ENCODE data around the gene ARPC5.

ARPC5 gene

GRCh38 chr1:183578856-183579255 lies 56.7 kb downstream of the ARPC5 start:
- TF ChIP-seq CTCF (conservative IDR thresholded peaks at IDR 0.05; ENCODE audit: low read depth, low read length), result no peak
- DNase-seq (ENCODE audit: low read depth), result no peak
- no peak overlapping the region for H3K4me3 ChIP-seq (ENCODE audit: low read length)

- DNase-seq (ENCODE audit: low read depth), result no peak
- TF ChIP-seq CTCF (conservative IDR thresholded peaks at IDR 0.05; ENCODE audit: low read depth, low read length), result no peak
- no peak overlapping the region for H3K4me3 ChIP-seq (ENCODE audit: low read length)
Observed at GRCh38 chr1:183577897-183578465, 57.6 kb downstream of the ARPC5 start.

GRCh38 chr1:183576537-183576936 lies 59.0 kb downstream of the ARPC5 start:
- no peak for TF ChIP-seq CTCF (conservative IDR thresholded peaks at IDR 0.05; ENCODE audit: low read depth, low read length)
- no peak for DNase-seq (ENCODE audit: low read depth)
- no peak overlapping the region for H3K4me3 ChIP-seq (ENCODE audit: low read length)

- no peak overlapping the region for H3K4me3 ChIP-seq (ENCODE audit: low read length)
- no peak for TF ChIP-seq CTCF (conservative IDR thresholded peaks at IDR 0.05; ENCODE audit: low read depth, low read length)
- no peak for DNase-seq (ENCODE audit: low read depth)
Observed at GRCh38 chr1:183575606-183576005, 60.0 kb downstream of the ARPC5 start.

- no peak overlapping the region for H3K4me3 ChIP-seq (ENCODE audit: low read length)
- no peak for DNase-seq (ENCODE audit: low read depth)
- no peak for TF ChIP-seq CTCF (conservative IDR thresholded peaks at IDR 0.05; ENCODE audit: low read depth, low read length)
Observed at GRCh38 chr1:183572721-183573120, 62.9 kb downstream of the ARPC5 start.

- no peak for TF ChIP-seq CTCF (conservative IDR thresholded peaks at IDR 0.05; ENCODE audit: low read depth, low read length)
- no peak for DNase-seq (ENCODE audit: low read depth)
- H3K4me3 ChIP-seq (ENCODE audit: low read length), result no peak overlapping the region
Observed at GRCh38 chr1:183571678-183572268, 63.8 kb downstream of the ARPC5 start.
